ENCODE results near the gene FGGY.
"Not testable (repeated sequence)": the region's sequence is repeated elsewhere in the genome, so short reads cannot be mapped to it uniquely, and the experiment has no call there.

FGGY gene

DNA sequence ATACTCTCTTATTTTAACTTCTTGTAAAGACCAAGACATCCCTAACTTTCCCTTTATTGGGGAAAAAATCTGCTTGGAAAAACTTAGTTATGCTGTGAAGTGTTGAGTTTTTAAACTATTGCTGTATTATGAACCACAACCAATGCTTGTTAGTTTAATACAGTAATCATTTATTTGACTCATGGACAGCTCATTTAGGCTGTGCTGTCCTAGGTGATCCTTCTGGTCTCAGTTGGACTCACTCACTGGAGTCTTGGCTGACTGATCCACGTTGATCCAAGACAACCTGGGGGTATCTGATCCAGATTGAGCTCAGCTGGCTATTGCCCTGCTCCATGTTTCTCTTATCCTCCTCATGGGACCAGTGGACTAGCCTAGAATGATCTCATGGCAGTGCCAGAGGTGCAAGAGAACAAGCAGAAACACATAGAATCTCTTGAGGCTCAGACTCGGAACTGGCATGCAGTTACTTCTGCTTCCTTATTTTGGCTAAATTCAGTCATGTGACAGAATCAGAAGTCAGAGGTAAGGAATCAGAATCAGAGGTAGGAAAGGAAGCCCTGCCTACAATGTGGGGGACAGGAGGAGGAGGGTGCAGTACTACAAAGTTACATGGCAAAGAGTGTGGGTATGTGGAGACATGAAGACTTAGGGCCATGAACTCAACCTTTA lies 156.5 kb downstream of the FGGY start:
- DNase-seq: no peak

DNA sequence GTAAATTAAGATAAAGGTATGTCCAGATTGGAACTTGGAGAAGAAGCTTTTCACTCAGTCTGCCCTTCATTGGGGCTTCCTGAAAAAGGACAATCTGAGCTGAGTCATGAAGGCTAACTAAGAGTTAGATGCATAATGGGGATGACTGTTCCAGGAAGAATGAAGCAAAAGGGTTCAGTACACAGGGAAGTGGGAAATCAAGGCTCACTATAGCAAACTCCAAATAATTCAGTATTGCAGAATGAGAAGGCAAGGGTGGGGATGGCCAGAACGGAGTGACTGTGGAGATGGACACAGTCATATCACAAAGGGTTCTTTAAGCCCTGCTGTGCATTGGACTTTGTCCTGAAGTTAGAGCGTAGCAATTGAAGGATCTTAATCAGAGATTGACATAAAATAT lies 158.3 kb downstream of the FGGY start:
- DNase-seq: no peak

DNA sequence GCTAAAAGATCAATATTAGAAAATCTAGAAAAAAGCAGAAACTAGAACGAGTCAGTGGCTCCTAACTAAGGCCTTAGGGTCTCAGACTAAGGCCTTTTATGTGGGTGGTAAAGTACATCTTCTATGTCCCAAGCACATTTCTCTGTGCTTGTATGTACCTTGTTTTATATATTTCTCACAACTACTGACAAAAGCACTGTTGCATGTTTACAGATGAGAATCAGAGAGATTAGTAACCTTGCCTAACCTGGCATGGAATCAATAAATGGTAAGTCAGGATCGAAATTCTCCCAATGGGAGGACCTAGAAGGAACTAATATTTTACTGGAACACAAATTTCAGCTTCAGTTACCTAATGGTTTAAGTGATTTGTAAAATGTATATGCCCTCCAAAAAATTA lies 160.9 kb downstream of the FGGY start:
- no peak for DNase-seq

DNA sequence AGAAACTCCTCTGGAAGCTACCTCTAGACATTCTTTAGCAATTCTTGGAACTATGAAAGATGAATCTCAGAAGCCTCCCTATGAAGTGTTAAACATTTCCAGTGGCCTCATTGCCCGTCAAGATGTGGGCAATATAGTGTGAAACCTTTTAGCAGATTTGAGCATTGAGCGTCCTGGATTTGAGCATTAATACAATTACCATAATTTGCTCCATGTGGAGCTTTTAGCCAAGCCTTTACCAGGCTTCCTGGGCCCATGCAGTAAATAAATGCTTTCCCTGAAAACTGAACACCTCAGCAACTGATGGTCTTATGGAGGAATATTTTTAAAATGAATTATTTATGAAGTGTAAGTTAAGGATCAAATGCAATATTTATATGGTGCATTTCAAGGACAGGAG lies 162.0 kb downstream of the FGGY start:
- no peak for DNase-seq

DNA sequence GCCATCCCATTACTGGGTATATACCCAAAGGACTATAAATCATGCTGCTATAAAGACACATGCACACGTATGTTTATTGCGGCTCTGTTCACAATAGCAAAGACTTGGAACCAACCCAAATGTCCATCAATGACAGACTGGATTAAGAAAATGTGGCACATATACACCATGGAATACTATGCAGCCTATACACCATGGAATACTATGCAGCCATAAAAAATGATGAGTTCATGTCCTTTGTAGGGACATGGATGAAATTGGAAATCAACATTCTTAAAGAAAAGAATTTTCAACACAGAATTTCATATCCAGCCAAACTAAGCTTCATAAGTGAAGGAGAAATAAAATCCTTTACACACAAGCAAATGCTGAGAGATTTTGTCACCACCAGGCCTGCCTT lies 166.0 kb downstream of the FGGY start:
- DNase-seq: not testable (repeated sequence)

DNA sequence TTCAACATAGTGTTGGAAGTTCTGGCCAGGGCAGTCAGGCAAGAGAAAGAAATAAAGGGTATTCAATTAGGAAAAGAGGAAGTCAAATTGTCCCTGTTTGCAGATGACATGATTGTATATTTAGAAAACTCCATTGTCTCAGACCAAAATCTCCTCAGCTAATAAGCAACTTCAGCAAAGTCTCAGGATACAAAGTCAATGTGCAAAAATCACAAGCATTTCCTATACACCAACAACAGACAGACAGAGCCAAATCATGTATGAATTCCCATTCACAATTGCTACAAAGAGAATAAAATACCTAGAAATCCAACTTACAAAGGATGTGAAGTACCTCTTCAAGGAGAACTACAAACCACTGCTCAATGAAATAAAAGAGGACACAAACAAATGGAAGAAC lies 168.6 kb downstream of the FGGY start:
- DNase-seq: not testable (repeated sequence)

DNA sequence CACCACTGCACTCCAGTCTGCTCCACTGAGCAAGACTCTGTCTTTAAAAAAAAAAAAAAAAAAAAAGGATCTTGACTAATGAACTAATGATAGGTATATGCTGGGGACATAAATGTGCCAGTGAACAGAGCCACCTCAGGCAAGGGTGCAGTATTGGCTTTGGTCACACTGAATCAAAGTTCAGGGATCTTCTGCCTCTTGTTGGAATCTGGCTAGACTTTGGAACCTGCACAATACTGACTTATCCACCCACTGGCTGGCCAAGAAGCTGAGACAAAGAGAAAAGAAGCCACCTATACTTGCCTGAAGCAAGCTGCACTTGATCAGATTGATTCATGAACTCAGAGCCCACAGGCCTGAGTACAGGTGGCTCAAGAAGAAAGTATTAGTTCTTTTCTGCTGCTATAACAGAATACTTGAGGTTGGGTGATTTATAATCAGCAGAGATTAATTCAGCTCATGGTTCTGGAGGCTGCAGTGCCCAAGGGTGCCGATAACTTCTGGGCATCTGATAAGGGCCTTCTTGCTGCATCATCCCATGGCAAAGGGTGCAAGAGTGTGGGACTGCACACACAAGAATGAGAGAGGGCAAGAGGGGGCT lies 172.0 kb downstream of the FGGY start:
- DNase-seq: no peak

- not testable (repeated sequence) for DNase-seq
Measured at GRCh38 chr1:59471991-59472570, 175.2 kb downstream of the FGGY start.

GRCh38 chr1:59473831-59474230 lies 176.9 kb downstream of the FGGY start:
- no peak for DNase-seq

DNA sequence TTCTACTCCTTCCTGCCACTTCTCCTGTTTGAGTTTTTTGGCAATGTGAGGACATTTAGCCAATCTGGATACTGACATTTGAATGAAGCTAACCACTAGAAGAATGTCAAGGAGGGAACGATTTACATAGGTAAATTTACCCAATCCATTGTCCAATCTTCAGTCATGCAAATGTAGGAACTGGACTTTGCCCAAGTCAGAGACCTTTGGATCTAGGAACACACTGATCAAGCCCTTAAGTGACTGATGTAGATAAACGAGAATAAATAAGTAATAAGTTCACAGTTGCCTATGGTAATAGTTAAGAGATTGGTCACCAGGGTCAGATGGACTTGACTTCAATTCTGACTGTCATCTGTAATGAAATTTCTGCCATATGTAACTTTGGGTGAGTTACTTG lies 177.6 kb downstream of the FGGY start:
- no peak for DNase-seq

DNA sequence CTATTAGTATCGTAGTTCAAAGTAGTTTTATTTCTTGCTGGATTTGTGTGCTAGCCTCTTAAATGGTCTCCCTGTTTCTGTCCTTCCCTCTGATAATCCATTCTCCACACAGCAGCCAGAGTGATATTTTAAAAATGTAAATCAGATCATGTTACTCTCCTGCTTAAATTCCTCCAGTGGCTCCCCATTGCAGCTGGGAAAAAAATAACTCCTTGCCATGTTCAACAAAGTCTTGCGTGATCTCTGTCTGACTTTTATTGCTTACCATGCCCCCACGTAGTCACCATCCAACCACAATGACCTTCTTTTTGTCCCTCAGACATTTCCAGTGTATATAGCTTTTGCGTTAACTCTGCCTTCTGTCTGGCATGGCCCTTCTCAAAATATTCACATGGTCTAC lies 178.8 kb downstream of the FGGY start:
- no peak for DNase-seq

GRCh38 chr1:59477286-59477685 lies 180.4 kb downstream of the FGGY start:
- DNase-seq: peak; percentile 32 to 35

DNA sequence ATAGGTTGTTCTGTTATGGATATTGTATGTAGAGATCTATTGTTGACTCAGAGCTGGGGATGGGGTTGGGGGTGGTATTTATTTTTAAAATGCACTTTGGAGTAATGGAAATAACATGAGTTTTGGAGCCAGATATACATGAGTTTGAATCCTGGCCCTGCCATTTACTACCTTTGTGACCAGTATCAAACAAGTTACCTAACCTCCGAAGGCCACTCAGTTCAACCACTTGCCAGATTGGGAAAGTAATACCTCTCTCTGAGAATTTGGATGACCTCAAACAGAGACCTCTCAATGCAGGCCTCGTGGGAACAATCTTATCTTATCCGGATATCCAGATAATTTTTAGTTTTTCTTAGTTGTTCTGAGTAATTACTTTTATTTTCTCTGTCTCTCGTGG lies 181.0 kb downstream of the FGGY start:
- no peak for DNase-seq

GRCh38 chr1:59478822-59479221 lies 181.9 kb downstream of the FGGY start:
- no peak for DNase-seq

- no peak for DNase-seq
Measured at GRCh38 chr1:59480188-59480888, 183.4 kb downstream of the FGGY start.

GRCh38 chr1:59481881-59482505 lies 185.1 kb downstream of the FGGY start:
- no peak for DNase-seq

GRCh38 chr1:59482986-59483385 lies 186.1 kb downstream of the FGGY start:
- no peak for DNase-seq

DNA sequence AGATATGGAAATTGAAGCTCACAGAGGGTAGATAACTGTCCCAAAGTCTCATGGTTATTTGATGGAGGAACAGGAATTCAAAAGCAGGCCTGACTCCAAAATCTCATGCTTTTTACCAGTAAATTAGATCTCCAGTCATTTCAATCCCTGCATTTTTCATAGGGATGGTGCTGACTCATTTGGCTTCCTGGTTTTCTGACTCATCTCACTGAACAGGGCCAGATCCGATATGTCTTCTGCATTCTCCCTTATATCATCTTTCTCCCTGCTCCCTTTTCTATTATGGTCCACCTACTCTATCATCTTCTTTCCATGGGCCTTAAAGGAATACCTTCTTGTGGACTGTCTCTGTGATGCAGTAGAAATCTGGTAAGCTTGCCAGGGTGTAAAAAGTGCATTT lies 187.2 kb downstream of the FGGY start:
- DNase-seq: no peak

DNA sequence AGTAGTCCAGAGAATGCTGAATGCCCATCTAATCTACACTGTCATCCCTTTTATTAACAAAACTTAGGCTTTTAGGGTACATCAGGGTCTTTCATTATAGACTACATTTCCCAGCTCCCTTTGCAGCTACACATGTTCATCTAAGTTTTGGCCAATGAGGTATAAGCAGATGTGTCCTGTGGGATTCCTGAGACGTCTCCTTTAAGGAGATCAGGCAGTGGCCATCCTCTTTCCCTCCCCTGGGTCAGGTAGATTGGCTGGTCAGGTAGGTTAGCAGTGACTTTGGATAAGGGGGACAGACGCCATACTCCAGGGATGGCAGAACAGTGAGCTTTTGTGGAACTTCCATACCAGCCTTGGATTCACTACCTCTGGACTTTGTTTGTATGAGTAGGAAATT lies 188.3 kb downstream of the FGGY start:
- DNase-seq: no peak

DNA sequence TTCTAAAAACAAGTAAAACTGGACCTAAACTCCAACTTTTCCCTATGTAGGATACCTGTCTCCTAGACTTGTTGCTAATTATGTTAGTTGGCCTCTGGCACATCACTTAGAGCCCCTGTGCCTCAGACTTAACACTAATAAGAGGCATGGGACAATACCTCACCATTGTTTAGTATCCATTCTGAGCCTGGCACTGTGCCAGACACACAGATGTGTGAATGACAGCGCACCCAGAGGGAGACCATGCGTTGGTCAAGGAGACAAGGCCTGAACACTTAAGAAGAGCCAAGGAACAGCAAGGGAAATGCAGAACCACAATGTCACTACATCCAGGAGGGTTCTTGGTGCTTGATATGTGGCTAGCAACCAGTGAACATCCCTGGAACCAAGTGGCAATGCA lies 189.1 kb downstream of the FGGY start:
- DNase-seq: no peak

DNA sequence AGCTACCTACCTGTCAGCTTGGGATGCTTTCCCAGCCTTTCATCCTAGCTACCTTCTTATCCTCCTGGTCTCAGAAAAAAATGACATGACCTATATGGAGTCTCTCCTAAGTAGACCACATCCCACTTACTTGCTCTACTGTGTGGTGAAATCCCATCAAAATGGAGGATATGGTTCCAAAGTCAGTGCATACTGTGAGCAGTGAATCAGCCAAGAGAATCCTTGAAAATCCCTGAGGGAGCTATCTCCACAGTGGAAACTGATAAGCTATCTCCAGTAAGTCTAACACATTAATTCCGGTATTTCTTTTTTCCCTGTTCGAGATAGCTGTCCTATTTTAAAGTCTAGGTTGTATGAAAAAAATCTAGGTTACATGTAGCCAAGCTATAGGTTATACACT lies 189.7 kb downstream of the FGGY start:
- no peak for DNase-seq

GRCh38 chr1:59487335-59488031 lies 190.6 kb downstream of the FGGY start:
- no peak for DNase-seq

DNA sequence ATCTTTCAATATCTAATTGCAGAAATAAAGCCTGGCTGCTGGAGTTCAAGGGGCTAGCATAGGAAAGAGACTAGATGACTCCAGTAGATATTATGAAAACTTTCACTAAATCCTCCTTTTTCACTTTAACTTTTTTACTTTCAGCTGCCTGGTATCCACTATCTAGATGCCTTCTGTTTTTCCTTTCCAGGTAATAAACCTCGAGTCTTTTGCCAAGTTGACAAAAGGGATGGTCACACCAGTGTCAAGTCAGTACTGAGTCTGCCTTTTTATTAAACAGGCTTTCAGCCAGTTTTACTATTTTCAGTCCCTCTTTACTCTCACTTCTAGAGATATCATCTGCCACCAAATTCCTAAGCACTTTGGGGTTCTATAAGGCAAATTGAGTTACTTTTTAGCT lies 195.6 kb downstream of the FGGY start:
- DNase-seq: no peak
